22Rv1 (cell line): ENCODE measurements around the gene C9orf78.

Experiments used
- ZFX ChIP-seq: fragments of 450-650 bp; IDR thresholded peaks from 2 replicates; pipeline ENCODE4 v1.6.1; 2017; ENCODE audit warnings: antibody characterized with exemption, borderline replicate concordance
- TF ChIP-seq, protein P1 (sequence below): fragments of 450-650 bp; IDR thresholded peaks from 2 replicates; pipeline ENCODE4 v1.5.1; 2017; ENCODE audit warnings: mild to moderate bottlenecking

- TF ChIP-seq, protein P1, sequence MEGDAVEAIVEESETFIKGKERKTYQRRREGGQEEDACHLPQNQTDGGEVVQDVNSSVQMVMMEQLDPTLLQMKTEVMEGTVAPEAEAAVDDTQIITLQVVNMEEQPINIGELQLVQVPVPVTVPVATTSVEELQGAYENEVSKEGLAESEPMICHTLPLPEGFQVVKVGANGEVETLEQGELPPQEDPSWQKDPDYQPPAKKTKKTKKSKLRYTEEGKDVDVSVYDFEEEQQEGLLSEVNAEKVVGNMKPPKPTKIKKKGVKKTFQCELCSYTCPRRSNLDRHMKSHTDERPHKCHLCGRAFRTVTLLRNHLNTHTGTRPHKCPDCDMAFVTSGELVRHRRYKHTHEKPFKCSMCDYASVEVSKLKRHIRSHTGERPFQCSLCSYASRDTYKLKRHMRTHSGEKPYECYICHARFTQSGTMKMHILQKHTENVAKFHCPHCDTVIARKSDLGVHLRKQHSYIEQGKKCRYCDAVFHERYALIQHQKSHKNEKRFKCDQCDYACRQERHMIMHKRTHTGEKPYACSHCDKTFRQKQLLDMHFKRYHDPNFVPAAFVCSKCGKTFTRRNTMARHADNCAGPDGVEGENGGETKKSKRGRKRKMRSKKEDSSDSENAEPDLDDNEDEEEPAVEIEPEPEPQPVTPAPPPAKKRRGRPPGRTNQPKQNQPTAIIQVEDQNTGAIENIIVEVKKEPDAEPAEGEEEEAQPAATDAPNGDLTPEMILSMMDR, result no peak
- TF ChIP-seq ZFX, result no peak
These were observed 33.6 kb downstream of the C9orf78 start for GRCh38 chr9:129801504-129801903.
